CD4-positive, alpha-beta T cell (primary cell): ENCODE data around the gene SOCS2. TPM values are rescaled to one million over a fixed set of nuclear protein-coding genes. Genes with fewer than 3 reads are reported as not detected.

Source experiments
- ATAC-seq: fragments of 200-7000 bp; cut with Tn5 transposase; one replicate; pipeline ENCODE4 v1.10.0; 2022; ENCODE audit warnings: mild to moderate bottlenecking; ENCODE audit not compliant: poor library complexity
- CTCF ChIA-PET: fragments of 350-600 bp; sonication (Branson Sonifier 250); formaldehyde crosslinking; loops from one replicate; lab custom pipeline; 2021; ENCODE audit warnings: antibody characterized with exemption, inconsistent platforms; lab: Charles Lee
- POLR2A ChIA-PET: fragments of 350-600 bp; sonication (Branson Sonifier 250); formaldehyde crosslinking; loops from one replicate; lab custom pipeline; 2021; ENCODE audit warnings: antibody characterized with exemption, inconsistent platforms; lab: Charles Lee
- DNase-seq, 14 experiments: peaks; one replicate each; pipeline ENCODE4 v3.0.0-alpha.2; 2013 to 2020; ENCODE audit warnings: mixed read lengths in 2 of 14
- H3K27ac ChIP-seq, 2 donors: one replicate each; pipeline versions ENCODE4 v1.5.1 to v1.7.0; 2013; ENCODE audit warnings: low read length in 2 of 2, low read depth in 1 of 2, mild to moderate bottlenecking in 1 of 2
- H3K27me3 ChIP-seq, 2 experiments: 1 replicate in 1 of 2; 2 replicates in 1 of 2; pipeline versions ENCODE4 v1.6.1 to v1.7.0; 2013; ENCODE audit warnings: low read length in 2 of 2, control low read depth in 1 of 2, mild to moderate bottlenecking in 1 of 2, moderate library complexity in 1 of 2; ENCODE audit not compliant: insufficient read depth in 2 of 2, control insufficient read depth in 1 of 2
- H3K36me3 ChIP-seq: one replicate; pipeline ENCODE4 v1.6.1; 2013; ENCODE audit warnings: low read length, control low read depth; ENCODE audit not compliant: insufficient read depth
- H3K4me1 ChIP-seq: one replicate; pipeline ENCODE4 v1.6.1; 2013; ENCODE audit warnings: low read length, control low read depth; ENCODE audit not compliant: insufficient read depth
- H3K4me3 ChIP-seq: one replicate; pipeline ENCODE4 v1.5.1; 2013; ENCODE audit warnings: mild to moderate bottlenecking, low read length, moderate library complexity
- H3K9me3 ChIP-seq, 2 experiments: 1 replicate in 1 of 2; 2 replicates in 1 of 2; pipeline versions ENCODE4 v1.6.1 to v1.7.0; 2013; ENCODE audit warnings: low read length in 2 of 2, mild to moderate bottlenecking in 2 of 2, control low read depth in 1 of 2, moderate library complexity in 1 of 2; ENCODE audit not compliant: control insufficient read depth in 1 of 2, insufficient read depth in 1 of 2
- H3K27ac Mint-ChIP-seq: one replicate; pipeline ENCODE4 v1.8.0; 2020; ENCODE audit warnings: mixed read lengths
- H3K27me3 Mint-ChIP-seq: one replicate; pipeline ENCODE4 v1.8.0; 2021; ENCODE audit warnings: mixed read lengths
- H3K36me3 Mint-ChIP-seq: one replicate; pipeline ENCODE4 v1.8.0; 2021; ENCODE audit warnings: low read depth, mixed read lengths
- H3K4me1 Mint-ChIP-seq: one replicate; pipeline ENCODE4 v1.8.0; 2021; ENCODE audit warnings: low read depth, mixed read lengths
- H3K4me3 Mint-ChIP-seq: one replicate; pipeline ENCODE4 v1.8.0; 2020; ENCODE audit warnings: mild to moderate bottlenecking, mixed read lengths
- H3K9me3 Mint-ChIP-seq: one replicate; pipeline ENCODE4 v1.8.0; 2020; ENCODE audit warnings: mixed read lengths
- CTCF ChIP-seq: fragments of 200-600 bp; IDR thresholded peaks from one replicate; pipeline ENCODE4 v1.8.0; 2022; ENCODE audit warnings: antibody characterized with exemption, mild to moderate bottlenecking
- intact Hi-C, 2 experiments: fragments of 100-400 bp; cut with DNase I in 1 of 2; cut with micrococcal nuclease in 1 of 2; formaldehyde crosslinking; loops; one replicate each; pipeline versions ENCODE4 v1.15.1 to v1.9.0; 2023 to 2025; cut with DNase I, micrococcal nuclease
- total RNA-seq, 174 experiments: library from RNA in 2 of 174; stranded (reverse) in 2 of 174; gene quantifications; one replicate each; pipeline ENCODE4 v1.2.3 and lab custom pipeline; 2021 to 2026

The SOCS2 gene
- total RNA-seq, 2 experiments from 2014 or later = 4.1 to 4.2 TPM

- Mint-ChIP-seq H3K9me3 (no peaks in the 10 kb centered on the region), H3K27me3 (no peaks in the 10 kb centered on the region), H3K4me3 (no peak overlapping the region), H3K4me1 (no peaks in the 10 kb centered on the region), H3K36me3 (no peaks in the 10 kb centered on the region), H3K27ac (no peak overlapping the region)
- H3K27ac ChIP-seq = no peak overlapping the region
- intact Hi-C loops = no loop called here
- no peak for TF ChIP-seq CTCF
- ChIA-PET CTCF (no interaction called here), POLR2A (no interaction called here)
- H3K9me3 ChIP-seq = no peaks in the 10 kb centered on the region
- H3K4me3 ChIP-seq = no peak overlapping the region
- ATAC-seq = no peak
- DNase-seq = no peak
- no peaks in the 10 kb centered on the region for H3K27me3 ChIP-seq
- H3K4me1 ChIP-seq = no peaks in the 10 kb centered on the region
- H3K36me3 ChIP-seq = no peaks in the 10 kb centered on the region
Observed at GRCh38 chr12:93626160-93626559, 53.7 kb downstream of the SOCS2 start.

Other genes with a start within 250 kb of the SOCS2 start
- 10 to 100 TPM; 86.7 to 92.3 TPM for gene NUDT4, start 194.8 kb upstream of the SOCS2 start, total RNA-seq
- 100 to 1,000 TPM in 1 of 2 experiments, 10 to 100 TPM in 1; 89.8 to 101 TPM for gene UBE2N, start 130.7 kb upstream of the SOCS2 start, total RNA-seq
- gene MRPL42, start 105.2 kb upstream of the SOCS2 start, total RNA-seq = 10 to 100 TPM; 39.0 to 39.3 TPM
- 1 to 10 TPM; 5.8 to 9.2 TPM for gene CRADD, start 104.7 kb downstream of the SOCS2 start, total RNA-seq